T-cell (primary cell): ENCODE results near the gene LGR6. TPM values are rescaled to one million over a fixed set of nuclear protein-coding genes. Genes with fewer than 3 reads are reported as not detected.

Experiments used
- ATAC-seq, 4 experiments: fragments of 200-7000 bp in 3 of 4; fragments of 150-1000 bp in 1 of 4; cut with Tn5 transposase; replicated peaks in 1 of 4; 1 replicate in 3 of 4; 2 replicates in 1 of 4; pipeline ENCODE4 v1.10.0; 2021; ENCODE audit warnings: moderate library complexity in 3 of 4, mild to moderate bottlenecking in 2 of 4, moderate number of reproducible peaks in 1 of 4
- CTCF ChIA-PET, 2 donors: fragments of 300-600 bp; sonication (Branson Sonifier 250); formaldehyde crosslinking; loops; one replicate each; lab custom pipeline; 2022; ENCODE audit warnings: antibody characterized with exemption in 2 of 2; lab: Charles Lee
- POLR2A ChIA-PET, 2 donors: fragments of 300-600 bp; sonication (Branson Sonifier 250); formaldehyde crosslinking; loops; one replicate each; lab custom pipeline; 2022; ENCODE audit warnings: antibody characterized with exemption in 2 of 2; lab: Charles Lee
- DNase-seq, 35 experiments: peaks; one replicate each; pipeline versions ENCODE4 v3.0.0 to v3.0.0-alpha.2; 2013 to 2023
- H3K27ac ChIP-seq: one replicate; pipeline ENCODE4 v1.5.1; 2013; ENCODE audit warnings: low read length
- H3K27me3 ChIP-seq, 2 experiments: replicated peaks in 1 of 2; 1 replicate in 1 of 2; 2 replicates in 1 of 2; pipeline versions ENCODE4 v1.6.1 to v1.7.0; 2013; ENCODE audit warnings: low read length in 1 of 2, mixed read lengths in 1 of 2; ENCODE audit not compliant: control insufficient read depth in 2 of 2, insufficient read depth in 2 of 2; ENCODE audit errors: extremely low read depth in 1 of 2
- H3K36me3 ChIP-seq, 2 donors: 1 replicate in 1 of 2; 2 replicates in 1 of 2; pipeline versions ENCODE4 v1.6.1 to v1.7.0; 2013; ENCODE audit warnings: low read length in 1 of 2; ENCODE audit not compliant: control insufficient read depth in 2 of 2, insufficient read depth in 1 of 2; ENCODE audit errors: extremely low read depth in 1 of 2
- H3K4me1 ChIP-seq, 2 experiments: 1 replicate in 1 of 2; 2 replicates in 1 of 2; pipeline versions ENCODE4 v1.6.1 to v1.7.0; 2013; ENCODE audit warnings: low read length in 2 of 2, mixed read lengths in 1 of 2; ENCODE audit not compliant: insufficient read depth in 2 of 2, control insufficient read depth in 1 of 2; ENCODE audit errors: extremely low read depth in 1 of 2
- H3K4me3 ChIP-seq, 2 donors: 1 replicate in 1 of 2; 2 replicates in 1 of 2; pipeline versions ENCODE4 v1.5.1 to v1.7.0; 2013; ENCODE audit warnings: mild to moderate bottlenecking in 2 of 2, low read length in 1 of 2, moderate library complexity in 1 of 2; ENCODE audit not compliant: control insufficient read depth in 1 of 2; ENCODE audit errors: extremely low read depth in 1 of 2
- H3K9me3 ChIP-seq: 2 replicates; pipeline ENCODE4 v1.7.0; 2013
- H3K27ac Mint-ChIP-seq, 2 donors: one replicate each; pipeline ENCODE4 v1.8.0; 2020 to 2021; ENCODE audit warnings: mild to moderate bottlenecking in 2 of 2, mixed read lengths in 2 of 2
- H3K27me3 Mint-ChIP-seq, 2 donors: one replicate each; pipeline ENCODE4 v1.8.0; 2021 to 2022; ENCODE audit warnings: mixed read lengths in 2 of 2
- H3K36me3 Mint-ChIP-seq: one replicate; pipeline ENCODE4 v1.8.0; 2021; ENCODE audit warnings: mixed read lengths
- H3K4me1 Mint-ChIP-seq, 3 donors: one replicate each; pipeline ENCODE4 v1.8.0; 2020 to 2022; ENCODE audit warnings: mixed read lengths in 3 of 3, mild to moderate bottlenecking in 1 of 3
- H3K4me3 Mint-ChIP-seq, 3 donors: one replicate each; pipeline ENCODE4 v1.8.0; 2020 to 2022; ENCODE audit warnings: mild to moderate bottlenecking in 3 of 3, mixed read lengths in 3 of 3, moderate library complexity in 3 of 3
- H3K9me3 Mint-ChIP-seq, 3 donors: one replicate each; pipeline ENCODE4 v1.8.0; 2020 to 2022; ENCODE audit warnings: mixed read lengths in 3 of 3
- WGBS: methylation state at CpG from one replicate; pipeline ENCODE4 v1.1.5; 2013; ENCODE audit warnings: missing lambda C conversion rate; ENCODE audit not compliant: insufficient coverage; 5-methylcytosine and 5-hydroxymethylcytosine counted together
- total RNA-seq, 35 experiments: library from RNA in 6 of 35; stranded (reverse) in 6 of 35; fragments of 120-200 nt in 1 of 35; gene quantifications; one replicate each; pipeline versions ENCODE4 v1.2.1 to v1.2.4 and lab custom pipeline; 2013 to 2026

The LGR6 gene
- total RNA-seq, 5 donors from 2014 or later (not counting 1 experiment from before 2014, with no cell fraction given) = 0.58 to 13.1 (median 1.8) TPM

DNA sequence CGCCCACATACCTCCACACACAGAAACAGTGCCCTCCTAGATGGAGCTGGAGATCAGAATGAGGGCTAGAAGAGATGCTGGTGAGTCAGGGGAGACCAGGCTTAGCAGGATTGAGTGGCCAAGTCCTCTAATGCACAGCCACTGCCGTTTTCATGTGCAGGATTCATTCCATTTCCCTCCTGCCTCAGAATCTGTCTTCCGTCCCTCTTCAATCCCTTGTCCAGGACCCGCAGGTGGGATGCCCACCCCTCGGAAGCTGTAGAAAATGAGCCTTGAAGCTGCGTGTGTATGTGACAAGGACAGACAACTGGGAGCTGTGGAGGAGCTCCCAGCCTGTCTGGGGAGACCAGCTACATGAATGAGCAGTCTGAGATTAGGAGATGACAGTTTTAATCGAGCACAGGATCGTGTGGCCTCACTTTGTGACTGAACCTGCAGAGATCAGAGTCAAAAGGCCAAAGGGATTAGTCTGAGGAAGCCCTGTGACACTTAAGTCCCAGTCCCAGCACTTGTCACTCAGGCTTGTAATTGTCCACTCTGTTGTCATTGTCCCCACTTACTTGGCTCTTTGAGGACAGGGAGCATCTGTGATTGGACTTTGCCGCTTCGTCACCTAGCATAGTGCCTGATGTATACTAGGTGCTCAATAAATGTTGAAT lies 22.0 kb downstream of the LGR6 start:
- Histone ChIP-seq H3K27me3 (peaks cover 4 to 52% of the 10 kb centered on the region in 2 experiments), H3K4me1 (peaks cover 0 to 17% of the 10 kb centered on the region in 2 experiments), H3K9me3 (no peaks in the 10 kb centered on the region), H3K4me3 (no peak overlapping the region), H3K27ac (no peak overlapping the region), H3K36me3 (no peaks in the 10 kb centered on the region)
- Mint-ChIP-seq H3K4me3 (no peak overlapping the region), H3K9me3 (no peaks in the 10 kb centered on the region), H3K27me3 (peaks cover 57 to 67% of the 10 kb centered on the region in 2 donors), H3K36me3 (peaks cover 4% of the 10 kb centered on the region), H3K4me1 (peaks cover 7 to 12% (median 11%) of the 10 kb centered on the region in 3 donors), H3K27ac (no peak overlapping the region)
- CTCF ChIA-PET = interaction anchor here in 1 of 2 donors (0.6 to 0.7 kb wide), 2 partner anchors 9 to 23 kb away, joined by 3 read pairs; no protein-coding TSS in a partner anchor
- POLR2A ChIA-PET = interaction anchor here in 1 of 2 donors (0.6 kb wide), 1 partner anchor 80 kb away, joined by 4 read pairs; no protein-coding TSS in a partner anchor
- WGBS = 91% methylated on average over 8 of the region's 10 CpGs
- no peak for DNase-seq
- ATAC-seq = no peak

DNA sequence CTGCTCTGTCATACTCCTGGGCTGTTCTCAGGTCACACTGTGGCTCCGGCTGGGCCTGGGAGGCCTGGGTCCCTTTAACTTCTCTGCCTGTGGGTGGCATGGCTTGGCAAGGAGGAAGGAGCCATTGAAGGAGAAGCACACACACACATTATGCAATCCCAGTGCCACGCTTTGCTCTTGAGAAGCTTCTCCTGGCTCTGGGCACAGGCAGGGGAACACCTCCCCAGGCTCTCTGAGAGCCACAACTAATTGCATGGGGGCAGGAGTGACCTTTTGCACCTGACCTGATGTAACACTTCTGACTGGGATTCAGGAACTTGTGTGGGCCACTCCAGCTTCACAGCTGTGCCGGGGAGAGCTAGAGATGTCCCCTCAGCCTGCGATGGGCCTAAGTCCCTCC lies 23.1 kb downstream of the LGR6 start:
- Histone ChIP-seq H3K9me3 (no peaks in the 10 kb centered on the region), H3K36me3 (no peaks in the 10 kb centered on the region), H3K4me1 (peaks cover 2 to 18% of the 10 kb centered on the region in 2 experiments), H3K27me3 (peaks cover 4 to 52% of the 10 kb centered on the region in 2 experiments), H3K27ac (no peak overlapping the region), H3K4me3 (no peak overlapping the region)
- WGBS = 86% methylated on average over 1 of the region's 4 CpGs
- DNase-seq = no peak
- CTCF ChIA-PET = no interaction called here
- POLR2A ChIA-PET = no interaction called here
- Mint-ChIP-seq H3K27me3 (peaks cover 53 to 65% of the 10 kb centered on the region in 2 donors), H3K4me1 (peaks cover 7 to 15% (median 13%) of the 10 kb centered on the region in 3 donors), H3K4me3 (no peak overlapping the region), H3K9me3 (no peaks in the 10 kb centered on the region), H3K36me3 (no peaks in the 10 kb centered on the region), H3K27ac (no peak overlapping the region)
- ATAC-seq = no peak

DNA sequence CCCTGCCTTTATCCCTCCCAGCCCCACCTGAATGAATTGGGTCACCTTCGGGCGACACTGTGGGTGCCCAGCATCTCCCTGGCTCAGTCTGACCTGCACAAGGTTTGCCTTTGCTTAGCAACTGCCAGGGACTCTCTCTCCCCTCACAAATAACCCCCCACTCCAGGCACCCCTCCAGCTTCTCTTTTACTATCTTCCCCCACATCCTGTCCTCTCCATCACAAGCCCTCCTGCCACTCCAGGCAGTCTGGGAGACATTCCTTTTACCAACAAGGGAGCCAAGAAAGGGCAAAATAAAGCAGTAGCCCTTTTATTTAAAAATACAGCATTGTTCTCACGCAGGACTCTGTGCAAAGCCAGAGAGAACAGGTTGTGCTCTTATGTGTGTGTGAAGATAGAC lies 23.9 kb downstream of the LGR6 start:
- no peak overlapping the region for H3K4me3 ChIP-seq
- H3K27me3 ChIP-seq = peaks cover 4 to 54% of the 10 kb centered on the region in 2 experiments
- H3K36me3 Mint-ChIP-seq = no peaks in the 10 kb centered on the region
- H3K4me3 Mint-ChIP-seq = no peak overlapping the region
- ChIA-PET CTCF (no interaction called here), POLR2A (no interaction called here)
- peaks cover 46 to 57% of the 10 kb centered on the region in 2 donors for H3K27me3 Mint-ChIP-seq
- 87% methylated on average over 2 of the region's 3 CpGs for WGBS
- no peaks in the 10 kb centered on the region for H3K9me3 ChIP-seq
- no peak for DNase-seq
- H3K36me3 ChIP-seq = no peaks in the 10 kb centered on the region
- H3K27ac Mint-ChIP-seq = no peak overlapping the region
- no peak overlapping the region for H3K27ac ChIP-seq
- H3K4me1 ChIP-seq = peaks cover 2 to 24% of the 10 kb centered on the region in 2 experiments
- no peak for ATAC-seq
- no peaks in the 10 kb centered on the region for H3K9me3 Mint-ChIP-seq
- H3K4me1 Mint-ChIP-seq = peaks cover 11 to 20% (median 13%) of the 10 kb centered on the region in 3 donors

DNA sequence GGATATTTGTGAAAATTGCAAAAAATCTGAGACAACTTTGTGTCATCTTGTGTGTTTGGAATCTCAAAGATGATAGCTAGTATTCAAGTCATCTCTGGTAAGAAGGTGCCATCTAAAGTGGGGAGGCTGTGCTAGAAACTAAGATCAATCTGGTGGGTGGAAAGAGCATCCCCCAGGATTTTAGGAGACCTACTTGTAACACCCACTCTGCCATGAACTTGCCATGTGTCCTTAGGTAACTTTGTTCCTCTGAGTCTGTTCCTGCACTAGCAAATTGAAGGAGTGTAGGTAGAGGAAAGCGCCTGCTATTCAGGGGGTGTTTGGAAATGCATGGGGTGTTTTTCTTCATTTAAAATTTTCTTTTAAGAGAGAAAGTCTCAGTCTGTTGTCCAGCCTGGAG lies 24.4 kb downstream of the LGR6 start:
- no peaks in the 10 kb centered on the region for H3K36me3 Mint-ChIP-seq
- H3K9me3 Mint-ChIP-seq = no peaks in the 10 kb centered on the region
- peaks cover 11 to 20% (median 13%) of the 10 kb centered on the region in 3 donors for H3K4me1 Mint-ChIP-seq
- Histone ChIP-seq H3K9me3 (no peaks in the 10 kb centered on the region), H3K27ac (no peak overlapping the region), H3K4me3 (no peak overlapping the region), H3K4me1 (peaks cover 2 to 24% of the 10 kb centered on the region in 2 experiments), H3K27me3 (peaks cover 4 to 54% of the 10 kb centered on the region in 2 experiments), H3K36me3 (no peaks in the 10 kb centered on the region)
- peaks cover 41 to 52% of the 10 kb centered on the region in 2 donors for H3K27me3 Mint-ChIP-seq
- DNase-seq (no peak), ATAC-seq (no peak)
- H3K4me3 Mint-ChIP-seq = no peak overlapping the region
- POLR2A ChIA-PET = no interaction called here
- WGBS = no CpG with 5 or more reads among the region's 1 CpG
- no peak overlapping the region for H3K27ac Mint-ChIP-seq
- CTCF ChIA-PET = no interaction called here

DNA sequence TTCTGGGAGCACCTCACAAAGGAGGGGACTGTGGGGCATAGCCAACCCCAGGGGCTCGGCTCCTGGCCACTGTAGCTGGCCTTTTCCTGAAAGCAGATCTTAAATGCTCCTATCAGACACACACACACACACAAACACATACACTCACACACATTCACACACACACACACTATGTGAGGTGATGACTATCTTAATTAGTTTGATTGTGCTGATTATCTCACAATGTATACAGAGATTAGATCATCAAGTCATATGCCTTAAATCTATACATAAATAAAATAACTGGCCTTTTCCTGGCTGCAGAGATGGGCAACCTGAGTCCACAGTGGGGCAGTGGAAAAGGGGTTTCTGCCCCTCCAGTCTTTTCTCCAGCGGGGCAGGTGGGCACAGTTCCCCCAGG lies 27.1 kb downstream of the LGR6 start:
- no peak for ATAC-seq
- Histone ChIP-seq H3K9me3 (no peaks in the 10 kb centered on the region), H3K4me1 (peaks cover 2 to 7% of the 10 kb centered on the region in 2 experiments), H3K4me3 (no peak overlapping the region), H3K36me3 (no peaks in the 10 kb centered on the region), H3K27ac (no peak overlapping the region), H3K27me3 (peaks cover under 1 to 30% of the 10 kb centered on the region in 2 experiments)
- H3K4me1 Mint-ChIP-seq = peaks cover 3 to 8% (median 4%) of the 10 kb centered on the region in 3 donors
- H3K36me3 Mint-ChIP-seq = no peaks in the 10 kb centered on the region
- no peaks in the 10 kb centered on the region for H3K9me3 Mint-ChIP-seq
- no peak overlapping the region for H3K4me3 Mint-ChIP-seq
- H3K27ac Mint-ChIP-seq = no peak overlapping the region
- H3K27me3 Mint-ChIP-seq = peaks cover 20 to 29% of the 10 kb centered on the region in 2 donors
- no CpG with 5 or more reads among the region's 2 CpGs for WGBS
- CTCF ChIA-PET = no interaction called here
- no peak for DNase-seq
- POLR2A ChIA-PET = interaction anchor here in 1 of 2 donors (0.6 kb wide), 1 partner anchor 64 kb away, joined by 8 read pairs; no protein-coding TSS in a partner anchor

DNA sequence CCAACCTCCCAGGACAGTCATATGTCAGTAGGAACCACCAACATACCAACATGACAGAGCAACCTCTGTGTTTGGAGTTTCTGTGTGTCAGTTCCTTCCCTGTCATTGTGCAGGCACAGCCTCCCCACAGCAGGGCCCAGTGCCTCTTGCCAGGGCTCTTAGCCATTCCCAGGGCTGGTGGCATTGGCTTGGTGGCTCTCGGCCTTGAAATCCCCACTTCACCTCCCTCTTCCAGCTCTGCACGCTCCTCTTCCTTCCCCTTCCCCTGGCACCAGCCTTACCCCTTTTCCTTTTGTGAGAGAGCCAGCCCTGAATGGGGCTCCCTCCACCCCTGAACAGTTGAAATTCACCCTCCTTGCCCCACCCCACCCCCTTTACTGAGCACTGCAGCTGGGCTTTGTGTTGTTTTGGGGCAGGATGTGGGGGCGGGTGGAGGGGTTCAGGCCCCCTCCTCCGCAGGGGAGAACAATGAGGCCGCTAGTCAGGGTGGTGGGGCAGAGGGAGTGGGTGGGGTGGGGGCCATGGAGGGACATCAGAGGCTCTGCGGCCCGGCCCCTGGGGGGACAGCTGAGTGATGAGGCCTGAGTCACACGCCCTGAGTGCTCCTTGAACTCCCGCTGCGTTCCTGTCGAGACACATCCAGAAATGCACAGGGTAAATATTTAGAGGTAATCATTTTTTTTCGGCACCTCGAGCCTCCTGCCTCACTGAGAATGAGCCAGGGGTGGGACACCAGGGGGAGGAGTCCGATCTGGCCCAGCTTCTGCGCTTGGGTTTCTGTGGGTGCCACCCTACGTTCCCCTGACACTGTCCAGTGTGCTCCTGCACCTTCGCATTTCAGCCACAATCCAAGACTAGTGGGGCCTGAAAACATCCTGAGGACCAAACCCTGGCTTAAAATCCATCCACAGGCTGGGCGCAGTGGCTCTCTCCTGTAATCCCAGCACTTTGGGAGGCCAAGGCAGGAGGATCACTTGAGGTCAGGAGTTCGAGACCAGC lies 28.6 kb downstream of the LGR6 start:
- H3K27me3 Mint-ChIP-seq = peaks cover 14 to 17% of the 10 kb centered on the region in 2 donors
- H3K4me1 Mint-ChIP-seq = peaks cover 3 to 8% (median 4%) of the 10 kb centered on the region in 3 donors
- no peaks in the 10 kb centered on the region for H3K9me3 Mint-ChIP-seq
- Histone ChIP-seq H3K36me3 (no peaks in the 10 kb centered on the region), H3K4me1 (peaks cover 2 to 7% of the 10 kb centered on the region in 2 experiments), H3K4me3 (no peak overlapping the region), H3K27ac (no peak overlapping the region), H3K27me3 (peaks cover 0 to 24% of the 10 kb centered on the region in 2 experiments), H3K9me3 (no peaks in the 10 kb centered on the region)
- no peak overlapping the region for H3K27ac Mint-ChIP-seq
- ChIA-PET POLR2A (no interaction called here), CTCF (no interaction called here)
- DNase-seq = no peak
- ATAC-seq = peak in 3 of 4 experiments; percentile 34 to 35 (median 35)
- H3K4me3 Mint-ChIP-seq = no peak overlapping the region
- WGBS = 63% methylated on average over 14 of the region's 19 CpGs
- H3K36me3 Mint-ChIP-seq = no peaks in the 10 kb centered on the region
